ENCODE results near the gene SFXN3.

GRCh38 chr10:101054876-101055275 lies 23.8 kb downstream of the SFXN3 start:
- TF ChIP-seq TAF1 (IDR thresholded peaks at IDR 0.05; ENCODE audit: low read depth) (no peak), MAX (IDR thresholded peaks at IDR 0.05) (no peak), RAD21 (IDR thresholded peaks at IDR 0.05; ENCODE audit: low read depth) (no peak), EP300 (IDR thresholded peaks at IDR 0.05; ENCODE audit: borderline replicate concordance) (no peak), USF1 (IDR thresholded peaks at IDR 0.05) (no peak)
